Activated CD8-positive, alpha-beta memory T cell treated with anti-CD3 and anti-CD28 coated beads for 48 hours (primary cell): Measurements from ENCODE around the gene ERVW-1.

Experiments
- DNase-seq, 3 experiments: peaks; one replicate each; pipeline ENCODE4 v3.0.0-alpha.2; 2020; ENCODE audit warnings: low read depth in 2 of 3, low spot score in 2 of 3

Gene ERVW-1

DNA sequence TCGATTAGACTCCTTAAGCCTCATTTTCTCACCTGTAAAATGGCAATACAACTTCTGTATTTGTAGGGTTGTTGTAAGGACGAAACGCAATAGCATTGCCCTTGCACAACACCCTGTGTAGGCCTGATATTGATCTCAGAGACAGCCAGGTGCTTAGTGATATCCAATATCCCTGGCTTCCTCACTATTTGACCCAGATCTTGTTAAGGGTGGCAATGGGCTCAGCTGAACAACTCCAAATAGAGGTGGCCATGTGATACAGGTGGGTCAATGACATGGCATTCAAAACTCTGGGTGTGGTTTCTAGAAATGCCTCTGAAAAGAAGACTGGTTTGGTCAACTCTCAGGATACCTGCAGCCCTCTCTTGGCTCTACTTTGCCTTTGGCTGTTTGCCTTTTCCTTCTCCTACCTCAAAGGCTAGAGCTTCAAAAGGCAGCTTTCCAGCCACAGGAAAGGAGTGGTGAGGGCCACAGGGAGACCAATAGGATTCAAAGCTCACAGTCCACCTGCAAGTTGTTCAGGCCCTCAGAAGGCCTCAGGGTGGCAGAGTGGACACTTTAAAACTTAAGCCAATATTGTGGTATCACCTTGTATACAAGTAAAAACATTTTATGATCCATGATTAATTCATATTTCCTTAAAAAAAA lies 45.3 kb downstream of the ERVW-1 start:
- DNase-seq, result no peak

- no peak for DNase-seq
These were observed 50.6 kb downstream of the ERVW-1 start for GRCh38 chr7:92427193-92427592.

DNA sequence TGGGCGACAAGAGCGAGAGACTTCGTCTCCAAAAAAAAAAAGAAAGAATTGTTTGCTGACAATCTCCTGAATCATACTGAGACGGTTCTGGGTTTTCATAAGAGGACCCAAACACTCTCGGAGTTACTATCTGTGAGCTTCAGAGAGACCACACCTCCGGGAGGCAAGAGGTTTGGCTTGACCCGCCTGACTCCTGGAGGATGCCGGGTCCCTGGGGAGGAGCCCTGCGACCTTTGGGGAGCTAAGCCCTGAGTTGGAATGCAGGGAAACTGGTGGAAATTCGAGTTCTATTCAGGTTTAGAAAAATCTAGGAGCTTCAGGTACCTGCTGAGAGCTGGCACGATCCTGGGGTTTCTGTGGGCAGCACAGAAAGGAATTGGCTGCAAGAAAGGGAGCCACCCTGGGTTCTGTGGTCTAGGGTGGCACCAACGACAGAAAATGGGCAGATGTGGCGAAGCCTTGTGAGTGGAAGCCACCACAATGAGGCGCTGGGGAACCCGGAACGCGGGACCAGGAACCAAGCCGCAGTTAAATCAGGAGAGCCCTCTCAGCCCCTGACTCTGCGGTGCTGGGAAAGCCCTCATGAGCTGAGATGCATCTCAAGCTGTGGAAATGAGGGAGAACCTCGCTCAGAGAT lies 52.3 kb downstream of the ERVW-1 start:
- DNase-seq, result no peak

- no peak for DNase-seq
These were observed 54.0 kb downstream of the ERVW-1 start for GRCh38 chr7:92423710-92424131.

DNA sequence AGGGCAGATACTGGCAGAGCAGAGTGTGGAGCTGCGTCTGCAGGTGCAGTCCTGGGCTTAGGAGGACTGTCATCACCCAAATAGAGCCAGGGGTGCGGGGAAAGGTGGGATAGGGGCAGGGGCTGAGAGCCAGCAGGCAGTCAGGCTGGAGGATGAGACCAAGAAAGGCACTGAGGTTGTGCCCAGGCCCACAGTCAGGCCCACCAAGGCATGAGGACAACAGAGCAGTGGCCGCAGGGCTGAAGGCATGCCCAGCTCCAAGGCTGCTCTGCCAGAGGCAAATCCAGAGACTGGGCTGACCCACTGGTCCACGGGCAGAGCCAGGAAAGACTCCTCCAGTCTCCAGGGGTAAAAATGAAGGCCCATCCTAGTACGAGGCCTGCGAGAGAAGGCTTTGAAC lies 54.8 kb downstream of the ERVW-1 start:
- DNase-seq, result no peak

DNA sequence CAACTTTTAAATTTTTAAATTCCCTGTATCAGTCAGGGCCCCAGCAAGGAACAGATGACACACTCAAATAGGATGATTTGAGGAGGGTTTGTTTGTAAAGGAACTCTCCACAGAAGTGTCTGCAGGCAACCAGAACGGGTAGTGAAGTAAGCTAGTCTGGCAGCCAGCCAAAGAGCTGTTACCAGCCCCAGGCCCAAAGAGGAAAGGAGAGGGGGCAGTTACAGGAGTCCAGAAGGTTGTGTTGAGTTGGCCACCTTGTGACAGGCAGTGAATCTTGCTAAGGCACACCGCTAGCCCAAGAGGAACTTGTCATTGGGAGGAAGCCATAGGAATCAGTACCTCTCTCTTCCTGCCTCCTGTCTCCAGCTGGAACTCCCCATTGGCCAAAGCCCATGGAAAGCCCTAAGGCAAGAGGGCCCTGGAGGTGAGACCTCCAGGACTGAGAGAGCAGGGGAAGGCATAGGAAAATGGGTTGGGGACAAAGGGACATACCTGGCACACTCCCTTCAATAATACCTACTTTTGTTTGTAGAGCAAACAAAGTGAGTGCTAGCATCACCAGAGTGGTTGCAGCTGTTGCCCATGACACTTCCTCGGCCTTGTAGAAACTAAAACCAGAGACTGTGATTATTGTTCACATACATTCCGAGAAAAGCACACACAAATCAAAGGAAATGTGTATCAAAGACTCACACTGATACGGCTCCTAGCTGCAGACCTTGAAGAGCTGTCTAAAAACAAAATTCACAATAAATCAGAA lies 55.9 kb downstream of the ERVW-1 start:
- DNase-seq, result no peak
